MCF 10A (cell line): ENCODE measurements around the gene SLIT3. TPM values are rescaled to one million over a fixed set of nuclear protein-coding genes. Genes with fewer than 3 reads are reported as not detected.

Experiments used
- BruUV-seq: library from RNA; stranded (reverse); fragments of 400-500 nt; replicated peaks from 2 replicates; lab custom pipeline; 2021; lab: Mats Ljungman, UMichigan
- CTCF ChIA-PET: fragments of 300-600 bp; sonication (Branson Sonifier 250); formaldehyde crosslinking; extraction: SDS; loops from one replicate; lab custom pipeline; 2021; ENCODE audit warnings: antibody characterized with exemption, inconsistent platforms; lab: Yijun Ruan, JAX
- POLR2A ChIA-PET: fragments of 300-600, 350-650 bp; sonication (Branson Sonifier 250); formaldehyde crosslinking; extraction: SDS; loops from one replicate; lab custom pipeline; 2020; ENCODE audit warnings: antibody characterized with exemption, inconsistent platforms; lab: Yijun Ruan, JAX
- DNase-seq: peaks from one replicate; pipeline ENCODE4 v3.0.0-alpha.2; 2018; ENCODE audit not compliant: unreplicated experiment
- H3K27ac Mint-ChIP-seq: one replicate; pipeline ENCODE4 v1.8.0; 2022; ENCODE audit warnings: mild to moderate bottlenecking, low read depth, mixed read lengths; ENCODE audit not compliant: unreplicated experiment
- H3K27me3 Mint-ChIP-seq: one replicate; pipeline ENCODE4 v1.8.0; 2022; ENCODE audit warnings: mixed read lengths; ENCODE audit not compliant: insufficient read depth, unreplicated experiment
- H3K36me3 Mint-ChIP-seq: one replicate; pipeline ENCODE4 v1.8.0; 2022; ENCODE audit warnings: mild to moderate bottlenecking, moderate library complexity, mixed read lengths; ENCODE audit not compliant: insufficient read depth, unreplicated experiment
- H3K4me1 Mint-ChIP-seq: one replicate; pipeline ENCODE4 v1.8.0; 2022; ENCODE audit warnings: mixed read lengths; ENCODE audit not compliant: insufficient read depth, unreplicated experiment
- H3K4me3 Mint-ChIP-seq: one replicate; pipeline ENCODE4 v1.8.0; 2022; ENCODE audit warnings: mild to moderate bottlenecking, moderate library complexity, mixed read lengths; ENCODE audit not compliant: unreplicated experiment
- H3K9me3 Mint-ChIP-seq: one replicate; pipeline ENCODE4 v1.8.0; 2022; ENCODE audit warnings: mixed read lengths; ENCODE audit not compliant: unreplicated experiment
- CTCF ChIP-seq: fragments of 200-600 bp; IDR thresholded peaks from one replicate; pipeline ENCODE4 v1.8.0; 2022; ENCODE audit warnings: antibody characterized with exemption, mild to moderate bottlenecking; ENCODE audit not compliant: unreplicated experiment
- intact Hi-C: fragments of 100-400 bp; cut with micrococcal nuclease; formaldehyde crosslinking; loops from 2 replicates; pipeline ENCODE4 v1.14.1; 2022
- total RNA-seq: library from RNA; stranded (reverse); gene quantifications from 2 replicates; pipeline ENCODE4 v1.2.3, GENCODE V29; 2022

The SLIT3 gene
- total RNA-seq, 1 experiment from 2014 or later = 0.89 TPM

GRCh38 chr5:169003721-169004541 is 297.0 kb downstream of the SLIT3 start:
- Mint-ChIP-seq H3K27ac (no peak overlapping the region), H3K27me3 (no peaks in the 10 kb centered on the region), H3K4me1 (peaks cover 11% of the 10 kb centered on the region), H3K9me3 (no peaks in the 10 kb centered on the region), H3K36me3 (no peaks in the 10 kb centered on the region), H3K4me3 (no peak overlapping the region)
- intact Hi-C loops = no loop called here
- ChIA-PET CTCF (interaction anchor here (0.5 to 4.6 kb wide), 6 partner anchors 16 to 797 kb away, joined by 3 to 34 read pairs (median 4); no protein-coding TSS in a partner anchor), POLR2A (interaction anchor here (0.5 kb wide), 1 partner anchor 79 kb away, joined by 3 read pairs; no protein-coding TSS in a partner anchor)
- no TSS peak for BruUV-seq
- DNase-seq = no peak
- TF ChIP-seq CTCF = no peak

GRCh38 chr5:169002953-169003555 is 297.9 kb downstream of the SLIT3 start:
- Mint-ChIP-seq H3K4me3 (no peak overlapping the region), H3K27me3 (no peaks in the 10 kb centered on the region), H3K36me3 (no peaks in the 10 kb centered on the region), H3K4me1 (peaks cover 11% of the 10 kb centered on the region), H3K27ac (no peak overlapping the region), H3K9me3 (no peaks in the 10 kb centered on the region)
- ChIA-PET POLR2A (interaction anchor here (0.5 kb wide), 1 partner anchor 78 kb away, joined by 3 read pairs; no protein-coding TSS in a partner anchor), CTCF (interaction anchor here (0.5 to 4.6 kb wide), 4 partner anchors 15 to 639 kb away, joined by 3 to 34 read pairs (median 4); no protein-coding TSS in a partner anchor)
- no TSS peak for BruUV-seq
- DNase-seq = no peak
- no peak for TF ChIP-seq CTCF
- intact Hi-C loops = no loop called here

GRCh38 chr5:169001394-169001793 is 299.5 kb downstream of the SLIT3 start:
- no peaks in the 10 kb centered on the region for H3K27me3 Mint-ChIP-seq
- H3K4me1 Mint-ChIP-seq = peaks cover 2% of the 10 kb centered on the region
- no peaks in the 10 kb centered on the region for H3K36me3 Mint-ChIP-seq
- ChIA-PET CTCF (interaction anchor here (0.8 to 1.0 kb wide), 2 partner anchors 302 to 322 kb away, joined by 3 read pairs; no protein-coding TSS in a partner anchor), POLR2A (no interaction called here)
- no peak overlapping the region for H3K27ac Mint-ChIP-seq
- intact Hi-C loops = no loop called here
- no peak overlapping the region for H3K4me3 Mint-ChIP-seq
- H3K9me3 Mint-ChIP-seq = no peaks in the 10 kb centered on the region
- DNase-seq = no peak
- TF ChIP-seq CTCF = no peak
- BruUV-seq = no TSS peak

- no TSS peak for BruUV-seq
- intact Hi-C loops = no loop called here
- DNase-seq = no peak
Measured at GRCh38 chr5:168995024-168995423, 305.9 kb downstream of the SLIT3 start.

More at GRCh38 chr5:168995024-168995423, 305.9 kb downstream of the SLIT3 start:
- ChIA-PET POLR2A (no interaction called here), CTCF (interaction anchor here (0.6 to 3.3 kb wide), 5 partner anchors 8 to 554 kb away, joined by 3 to 25 read pairs (median 3); no protein-coding TSS in a partner anchor)
- Mint-ChIP-seq H3K27ac (no peak overlapping the region), H3K4me1 (no peaks in the 10 kb centered on the region), H3K27me3 (no peaks in the 10 kb centered on the region), H3K9me3 (no peaks in the 10 kb centered on the region), H3K4me3 (no peak overlapping the region), H3K36me3 (no peaks in the 10 kb centered on the region)
- no peak for TF ChIP-seq CTCF
